GM10248 (cell line): ENCODE data around the gene MFSD11.
"Not testable (repeated sequence)": the region's sequence is repeated elsewhere in the genome, so short reads cannot be mapped to it uniquely, and the experiment has no call there.

ENCODE experiments used
- CTCF ChIA-PET: fragments of 300-600 bp; sonication (Branson Sonifier 250); formaldehyde crosslinking; extraction: SDS; loops from one replicate; lab custom pipeline; 2021; ENCODE audit warnings: antibody characterized with exemption; lab: Yijun Ruan, JAX
- POLR2A ChIA-PET: fragments of 350-650 bp; sonication (Branson Sonifier 250); formaldehyde crosslinking; extraction: SDS; loops from one replicate; lab custom pipeline; 2020; ENCODE audit warnings: antibody characterized with exemption; lab: Yijun Ruan, JAX
- DNase-seq: peaks from one replicate; pipeline ENCODE4 v3.0.0; 2012; ENCODE audit errors: extremely low spot score
- TF ChIP-seq, protein P1 (sequence below): IDR thresholded peaks from 2 replicates; pipeline ENCODE4 v1.5.1; 2012; ENCODE audit warnings: mild to moderate bottlenecking, low read depth; ENCODE audit errors: extremely low read depth, missing control alignments, control extremely low read depth

Gene MFSD11

DNA sequence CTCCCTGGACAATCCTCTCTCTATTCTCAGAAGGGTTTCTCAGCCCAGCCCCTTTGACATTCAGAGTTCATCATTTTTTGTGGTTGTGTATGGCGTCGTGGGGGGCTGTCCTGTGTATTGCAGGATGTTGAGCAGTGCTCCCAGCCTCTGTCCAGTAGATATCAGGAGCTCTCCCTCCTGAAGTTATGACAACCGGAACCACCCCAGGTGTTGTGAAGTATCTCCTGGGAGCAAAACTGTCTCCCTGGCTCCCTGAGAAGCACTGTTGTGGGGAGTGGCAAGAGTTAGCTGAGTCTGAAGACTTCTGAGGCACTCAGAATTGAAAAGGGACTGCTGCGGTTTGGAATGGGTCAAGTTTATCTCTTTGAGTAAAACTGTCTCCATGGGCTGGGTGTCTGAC, 74.3 kb downstream of the MFSD11 start:
- no peak for DNase-seq
- ChIA-PET POLR2A (no interaction called here), CTCF (interaction anchor here (1.2 kb wide), 1 partner anchor 244 kb away, joined by 3 read pairs; no protein-coding TSS in a partner anchor)
- TF ChIP-seq, protein P1, sequence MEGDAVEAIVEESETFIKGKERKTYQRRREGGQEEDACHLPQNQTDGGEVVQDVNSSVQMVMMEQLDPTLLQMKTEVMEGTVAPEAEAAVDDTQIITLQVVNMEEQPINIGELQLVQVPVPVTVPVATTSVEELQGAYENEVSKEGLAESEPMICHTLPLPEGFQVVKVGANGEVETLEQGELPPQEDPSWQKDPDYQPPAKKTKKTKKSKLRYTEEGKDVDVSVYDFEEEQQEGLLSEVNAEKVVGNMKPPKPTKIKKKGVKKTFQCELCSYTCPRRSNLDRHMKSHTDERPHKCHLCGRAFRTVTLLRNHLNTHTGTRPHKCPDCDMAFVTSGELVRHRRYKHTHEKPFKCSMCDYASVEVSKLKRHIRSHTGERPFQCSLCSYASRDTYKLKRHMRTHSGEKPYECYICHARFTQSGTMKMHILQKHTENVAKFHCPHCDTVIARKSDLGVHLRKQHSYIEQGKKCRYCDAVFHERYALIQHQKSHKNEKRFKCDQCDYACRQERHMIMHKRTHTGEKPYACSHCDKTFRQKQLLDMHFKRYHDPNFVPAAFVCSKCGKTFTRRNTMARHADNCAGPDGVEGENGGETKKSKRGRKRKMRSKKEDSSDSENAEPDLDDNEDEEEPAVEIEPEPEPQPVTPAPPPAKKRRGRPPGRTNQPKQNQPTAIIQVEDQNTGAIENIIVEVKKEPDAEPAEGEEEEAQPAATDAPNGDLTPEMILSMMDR, result no peak

DNA sequence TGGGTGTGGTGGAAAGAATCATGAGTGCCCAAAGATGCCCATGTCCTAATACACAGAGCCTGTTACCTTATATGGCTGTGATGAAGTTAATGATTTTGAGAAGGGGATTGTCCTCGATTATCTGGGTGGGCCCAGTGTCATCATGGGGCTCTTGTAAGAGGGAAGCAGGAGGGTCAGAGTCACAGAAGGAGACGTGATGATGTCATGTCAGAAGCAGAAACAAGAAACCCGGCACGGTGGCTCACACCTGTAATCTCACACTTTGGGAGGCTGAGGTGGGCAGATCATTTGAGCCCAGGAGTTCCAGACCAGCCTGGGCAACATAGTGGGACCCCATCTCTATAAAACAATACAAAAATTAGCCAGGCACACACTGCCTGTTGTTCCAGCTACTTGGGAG, 75.0 kb downstream of the MFSD11 start:
- ChIA-PET CTCF (interaction anchor here (3.1 kb wide), 1 partner anchor 244 kb away, joined by 8 read pairs; no protein-coding TSS in a partner anchor), POLR2A (no interaction called here)
- no peak for DNase-seq
- TF ChIP-seq, protein P1, result no peak

DNA sequence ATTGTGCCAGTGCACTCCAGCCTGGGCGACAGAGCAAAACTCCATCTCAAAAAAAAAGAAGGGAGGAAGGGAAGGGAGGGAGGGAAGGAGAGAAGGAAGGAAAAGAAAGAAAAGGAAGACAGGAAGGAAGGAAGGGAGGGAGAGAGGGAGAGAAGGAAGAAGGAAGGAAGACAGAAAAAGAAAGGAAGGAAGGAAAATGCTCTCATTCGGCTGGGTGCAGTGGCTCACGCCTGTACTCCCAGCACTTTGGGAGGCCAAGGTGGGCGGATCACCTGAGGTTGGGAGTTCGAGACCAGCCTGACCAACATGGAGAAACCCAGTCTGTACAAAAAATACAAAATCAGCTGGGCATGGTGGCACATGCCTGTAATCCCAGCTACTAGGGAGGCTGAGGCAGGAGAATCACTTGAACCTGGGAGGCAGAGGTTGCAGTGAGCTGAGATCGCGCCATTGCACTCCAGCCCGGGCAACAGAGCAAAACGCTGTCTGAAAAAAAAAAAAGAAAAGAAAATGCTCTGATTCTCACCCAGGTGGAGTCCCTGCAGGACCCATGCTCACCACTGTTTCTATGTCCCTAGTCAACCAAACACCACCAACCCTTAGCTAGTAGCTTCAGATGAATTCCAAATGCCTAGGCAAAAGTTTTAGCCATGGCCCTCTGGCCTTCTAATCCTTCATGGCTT, 78.1 kb downstream of the MFSD11 start:
- POLR2A ChIA-PET, DNase-seq: not testable (repeated sequence)
- CTCF ChIA-PET, result interaction anchor here (0.7 to 3.1 kb wide), 4 partner anchors 9 to 240 kb away, joined by 3 to 8 read pairs (median 5); no protein-coding TSS in a partner anchor

DNA sequence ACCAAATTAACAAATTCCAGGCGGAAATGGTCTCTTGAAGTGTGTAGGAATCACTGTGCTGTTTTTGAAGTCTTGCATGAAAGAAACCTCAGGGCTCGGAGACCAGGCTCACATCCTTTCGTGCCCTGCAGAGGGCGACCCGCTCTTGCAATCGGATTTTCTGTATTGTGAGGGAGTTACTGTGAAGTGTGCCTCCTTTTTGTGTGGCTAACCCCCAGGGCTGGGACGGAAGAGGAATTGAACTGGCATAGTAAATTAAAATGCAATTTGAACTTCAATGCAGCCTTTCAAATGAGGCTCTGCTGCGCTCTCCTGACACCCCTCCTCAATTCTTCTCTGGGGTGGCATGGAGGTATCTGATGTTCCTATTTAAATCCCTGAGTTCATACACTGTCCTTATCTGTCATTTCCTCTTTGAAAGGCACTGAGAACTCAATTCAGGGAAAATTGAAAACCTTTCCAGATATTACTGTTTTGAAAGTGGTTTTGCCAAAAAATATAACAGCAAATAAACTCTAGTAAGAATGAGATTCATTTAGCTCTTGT, 78.7 kb downstream of the MFSD11 start:
- TF ChIP-seq, protein P1, result peak; percentile 71
- peak; percentile 56 for DNase-seq
- POLR2A ChIA-PET, result no interaction called here
- CTCF ChIA-PET, result interaction anchor here (0.7 to 1.3 kb wide), 4 partner anchors 9 to 240 kb away, joined by 3 to 6 read pairs (median 4); no protein-coding TSS in a partner anchor

DNA sequence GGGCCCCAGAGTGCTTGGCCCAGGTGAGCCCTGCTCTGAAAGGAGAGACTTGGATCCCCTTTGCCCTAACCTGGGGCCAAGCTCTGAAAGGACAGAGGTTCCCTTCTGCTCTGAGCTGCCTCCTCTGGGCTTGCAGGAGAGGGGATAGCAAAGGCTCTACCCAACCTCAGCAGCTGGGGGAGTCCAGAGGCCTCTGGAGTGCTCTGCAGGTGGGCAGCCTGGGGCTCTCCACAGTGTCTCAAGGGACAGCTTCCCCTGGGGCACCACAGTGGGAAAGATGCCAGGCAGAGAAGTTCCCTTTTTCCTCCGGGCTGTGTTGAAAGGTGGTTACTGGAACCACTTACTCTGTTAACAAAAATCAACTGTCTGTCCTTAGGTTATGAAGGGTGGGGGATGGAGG, 82.1 kb downstream of the MFSD11 start:
- POLR2A ChIA-PET, result no interaction called here
- DNase-seq, result no peak
- CTCF ChIA-PET, result no interaction called here
- TF ChIP-seq, protein P1, result no peak

DNA sequence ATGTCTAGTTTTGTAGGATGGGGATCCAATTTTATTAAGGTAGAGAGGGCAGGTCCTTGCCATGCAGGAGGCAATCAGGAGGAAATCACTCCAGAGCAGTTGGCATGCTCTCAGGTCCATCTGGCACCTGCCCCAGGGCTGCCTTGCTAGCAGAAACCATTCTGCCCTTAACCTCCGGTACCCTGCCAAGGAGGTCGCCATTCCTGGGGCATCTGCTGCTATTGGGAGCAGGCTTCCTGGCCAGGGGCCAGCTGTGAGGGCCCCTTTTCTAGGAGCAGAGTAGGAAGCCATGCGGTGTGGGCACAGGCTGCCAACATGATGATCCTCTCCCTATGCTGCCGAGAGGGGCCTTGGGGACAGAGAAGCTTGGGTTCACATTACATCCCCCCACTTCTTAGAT, 82.6 kb downstream of the MFSD11 start:
- ChIA-PET CTCF (no interaction called here), POLR2A (no interaction called here)
- DNase-seq, result no peak

More for the DNA sequence above, 82.6 kb downstream of the MFSD11 start:
- TF ChIP-seq, protein P1, result no peak
